ENCODE results near the gene IFIT3.
A peak's percentile ranks its signal among the peaks of the same experiment; 100 is the strongest.
"Not testable (repeated sequence)": the region's sequence is repeated elsewhere in the genome, so short reads cannot be mapped to it uniquely, and the experiment has no call there.

The IFIT3 gene

GRCh38 chr10:89304026-89304425 is 23.8 kb upstream of the IFIT3 start:
- peak; percentile 44 for DNase-seq (ENCODE audit: low spot score)

DNA sequence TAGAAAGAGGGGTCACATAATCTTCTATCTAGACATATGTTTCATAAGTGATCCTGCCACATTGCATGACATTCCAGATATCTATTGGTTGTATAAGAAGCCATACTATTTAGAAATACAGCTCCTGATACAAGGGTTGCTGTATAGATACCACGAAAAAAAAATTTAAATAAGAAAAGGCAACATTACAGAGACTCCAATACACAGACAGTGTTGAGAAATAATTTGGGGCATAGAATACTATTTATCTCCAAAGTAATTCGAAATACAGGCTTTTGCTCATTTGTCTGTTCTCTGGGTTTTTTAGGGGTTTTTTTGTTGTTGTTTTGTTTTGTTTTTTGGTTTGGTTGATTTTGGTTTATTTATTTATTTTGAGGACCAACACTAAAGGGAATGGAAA is 23.4 kb upstream of the IFIT3 start:
- DNase-seq (ENCODE audit: low spot score): no peak

- DNase-seq (ENCODE audit: low spot score): no peak
Measured at GRCh38 chr10:89304925-89305324, 22.9 kb upstream of the IFIT3 start.

DNA sequence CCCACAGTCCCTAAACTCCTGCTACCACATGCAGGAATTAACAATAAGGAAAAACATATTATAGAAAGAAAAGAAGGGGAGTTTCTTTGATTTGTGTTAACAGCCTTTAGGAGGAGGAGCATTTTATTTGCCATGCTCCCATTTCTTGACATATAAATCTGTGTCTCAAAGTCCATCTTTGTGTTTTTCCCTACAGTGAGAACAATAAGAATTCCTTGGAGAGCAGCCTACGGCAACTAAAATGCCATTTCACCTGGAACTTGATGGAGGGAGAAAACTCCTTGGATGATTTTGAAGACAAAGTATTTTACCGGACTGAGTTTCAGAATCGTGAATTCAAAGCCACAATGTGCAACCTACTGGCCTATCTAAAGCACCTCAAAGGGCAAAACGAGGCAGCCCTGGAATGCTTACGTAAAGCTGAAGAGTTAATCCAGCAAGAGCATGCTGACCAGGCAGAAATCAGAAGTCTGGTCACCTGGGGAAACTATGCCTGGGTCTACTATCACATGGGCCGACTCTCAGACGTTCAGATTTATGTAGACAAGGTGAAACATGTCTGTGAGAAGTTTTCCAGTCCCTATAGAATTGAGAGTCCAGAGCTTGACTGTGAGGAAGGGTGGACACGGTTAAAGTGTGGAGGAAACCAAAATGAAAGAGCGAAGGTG is 21.9 kb upstream of the IFIT3 start:
- no peak for DNase-seq (ENCODE audit: low spot score)

DNA sequence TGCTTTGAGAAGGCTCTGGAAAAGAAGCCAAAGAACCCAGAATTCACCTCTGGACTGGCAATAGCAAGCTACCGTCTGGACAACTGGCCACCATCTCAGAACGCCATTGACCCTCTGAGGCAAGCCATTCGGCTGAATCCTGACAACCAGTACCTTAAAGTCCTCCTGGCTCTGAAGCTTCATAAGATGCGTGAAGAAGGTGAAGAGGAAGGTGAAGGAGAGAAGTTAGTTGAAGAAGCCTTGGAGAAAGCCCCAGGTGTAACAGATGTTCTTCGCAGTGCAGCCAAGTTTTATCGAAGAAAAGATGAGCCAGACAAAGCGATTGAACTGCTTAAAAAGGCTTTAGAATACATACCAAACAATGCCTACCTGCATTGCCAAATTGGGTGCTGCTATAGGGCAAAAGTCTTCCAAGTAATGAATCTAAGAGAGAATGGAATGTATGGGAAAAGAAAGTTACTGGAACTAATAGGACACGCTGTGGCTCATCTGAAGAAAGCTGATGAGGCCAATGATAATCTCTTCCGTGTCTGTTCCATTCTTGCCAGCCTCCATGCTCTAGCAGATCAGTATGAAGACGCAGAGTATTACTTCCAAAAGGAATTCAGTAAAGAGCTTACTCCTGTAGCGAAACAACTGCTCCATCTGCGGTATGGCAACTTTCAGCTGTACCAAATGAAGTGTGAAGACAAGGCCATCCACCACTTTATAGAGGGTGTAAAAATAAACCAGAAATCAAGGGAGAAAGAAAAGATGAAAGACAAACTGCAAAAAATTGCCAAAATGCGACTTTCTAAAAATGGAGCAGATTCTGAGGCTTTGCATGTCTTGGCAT is 21.1 kb upstream of the IFIT3 start:
- DNase-seq (ENCODE audit: low spot score): no peak

DNA sequence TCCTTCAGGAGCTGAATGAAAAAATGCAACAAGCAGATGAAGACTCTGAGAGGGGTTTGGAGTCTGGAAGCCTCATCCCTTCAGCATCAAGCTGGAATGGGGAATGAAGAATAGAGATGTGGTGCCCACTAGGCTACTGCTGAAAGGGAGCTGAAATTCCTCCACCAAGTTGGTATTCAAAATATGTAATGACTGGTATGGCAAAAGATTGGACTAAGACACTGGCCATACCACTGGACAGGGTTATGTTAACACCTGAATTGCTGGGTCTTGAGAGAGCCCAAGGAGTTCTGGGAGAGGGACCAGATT is 20.6 kb upstream of the IFIT3 start:
- DNase-seq (ENCODE audit: low spot score): no peak

GRCh38 chr10:89308266-89308665 is 19.5 kb upstream of the IFIT3 start:
- no peak for DNase-seq (ENCODE audit: low spot score)

DNA sequence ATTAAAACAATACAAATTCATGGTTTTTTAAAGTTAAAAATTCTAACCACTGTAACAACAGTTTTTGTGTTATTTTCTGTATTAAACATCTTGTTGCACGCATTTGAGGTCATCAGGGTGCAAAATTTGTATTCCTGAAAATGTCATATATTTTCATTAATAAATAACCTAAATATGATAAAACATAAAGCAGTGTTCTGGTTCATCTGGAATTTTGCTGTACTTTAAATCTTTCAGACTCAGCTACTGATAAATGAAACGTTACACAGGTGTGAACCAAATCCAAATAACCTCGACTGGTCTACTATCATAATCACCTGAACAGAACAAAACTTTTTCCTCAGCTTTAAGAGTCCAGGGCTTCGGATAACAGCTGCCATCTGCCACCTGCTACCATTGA is 19.1 kb upstream of the IFIT3 start:
- DNase-seq (ENCODE audit: low spot score): no peak

DNA sequence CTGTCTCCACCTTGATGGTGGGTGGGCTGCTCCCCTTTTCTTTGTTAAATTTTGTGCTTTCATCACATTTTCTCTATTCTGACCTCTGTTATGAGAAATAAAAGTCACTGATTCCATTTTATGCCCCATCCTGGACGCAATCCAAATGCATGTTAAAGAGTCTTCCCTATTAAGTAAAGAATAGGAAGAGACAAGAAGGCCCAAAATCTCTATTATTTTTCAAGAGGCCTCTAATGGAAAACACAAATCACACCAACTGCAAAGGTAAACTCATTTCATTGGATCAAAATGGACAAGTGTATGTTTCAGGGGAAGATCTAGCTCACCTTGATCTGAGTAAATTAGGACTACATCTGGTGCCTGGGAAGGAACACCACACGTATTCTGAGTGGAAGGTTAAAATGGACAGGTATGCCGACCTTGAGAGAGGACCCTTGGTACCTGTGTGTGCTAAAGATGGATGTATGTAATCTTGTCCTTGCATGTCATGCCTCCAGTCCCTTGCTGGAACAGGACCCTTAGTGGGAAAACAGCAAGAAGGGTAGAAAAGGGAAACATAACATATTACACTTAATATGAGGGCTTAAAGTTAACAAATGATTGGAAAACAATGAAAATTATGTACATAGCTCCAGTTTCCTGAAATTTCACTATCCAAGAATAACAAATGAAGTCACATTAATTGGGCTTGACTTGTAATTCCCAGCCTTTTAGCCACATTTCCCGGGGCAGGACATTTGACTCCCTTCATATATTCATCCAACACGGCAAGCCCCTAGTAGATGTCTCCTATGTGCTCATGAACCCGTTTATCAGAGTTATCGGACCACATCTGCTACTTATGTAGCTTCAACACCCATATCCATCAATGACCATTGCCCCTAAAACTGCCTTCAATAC is 18.4 kb upstream of the IFIT3 start:
- no peak for DNase-seq (ENCODE audit: low spot score)

- DNase-seq (ENCODE audit: low spot score): no peak
Measured at GRCh38 chr10:89310056-89310893, 17.5 kb upstream of the IFIT3 start.

- no peak for DNase-seq (ENCODE audit: low spot score)
Measured at GRCh38 chr10:89312973-89313372, 14.8 kb upstream of the IFIT3 start.

- DNase-seq (ENCODE audit: low spot score): peak; percentile 98
Measured at GRCh38 chr10:89314676-89315075, 13.1 kb upstream of the IFIT3 start.

GRCh38 chr10:89318047-89318446 is 9.8 kb upstream of the IFIT3 start:
- DNase-seq (ENCODE audit: low spot score): not testable (repeated sequence)

GRCh38 chr10:89325081-89325480 is 2.7 kb upstream of the IFIT3 start:
- DNase-seq (ENCODE audit: low spot score): not testable (repeated sequence)

GRCh38 chr10:89325856-89326255 is 1.9 kb upstream of the IFIT3 start:
- not testable (repeated sequence) for DNase-seq (ENCODE audit: low spot score)

DNA sequence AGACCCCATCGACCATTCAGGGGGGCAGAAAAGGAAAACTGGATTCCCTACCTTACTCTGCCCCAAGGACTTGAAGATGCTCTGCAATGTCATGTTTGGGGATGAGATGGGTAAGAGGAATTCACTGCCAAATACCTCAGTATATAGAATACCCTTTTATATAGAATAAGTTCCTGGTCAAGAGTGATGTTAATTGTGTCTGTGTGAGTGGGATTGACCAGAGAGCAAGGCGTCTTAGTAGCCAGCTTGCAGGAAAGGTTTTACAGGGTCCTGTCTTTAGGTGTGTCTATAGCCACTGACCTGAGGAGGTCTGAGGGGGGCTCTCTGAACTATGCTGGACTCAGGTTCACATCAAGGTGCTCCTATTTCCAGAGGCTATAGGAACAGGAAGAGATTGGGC is 1.4 kb downstream of the IFIT3 start:
- no peak for DNase-seq (ENCODE audit: low spot score)

- not testable (repeated sequence) for DNase-seq (ENCODE audit: low spot score)
Measured at GRCh38 chr10:89330014-89330413, 2.2 kb downstream of the IFIT3 start.

DNA sequence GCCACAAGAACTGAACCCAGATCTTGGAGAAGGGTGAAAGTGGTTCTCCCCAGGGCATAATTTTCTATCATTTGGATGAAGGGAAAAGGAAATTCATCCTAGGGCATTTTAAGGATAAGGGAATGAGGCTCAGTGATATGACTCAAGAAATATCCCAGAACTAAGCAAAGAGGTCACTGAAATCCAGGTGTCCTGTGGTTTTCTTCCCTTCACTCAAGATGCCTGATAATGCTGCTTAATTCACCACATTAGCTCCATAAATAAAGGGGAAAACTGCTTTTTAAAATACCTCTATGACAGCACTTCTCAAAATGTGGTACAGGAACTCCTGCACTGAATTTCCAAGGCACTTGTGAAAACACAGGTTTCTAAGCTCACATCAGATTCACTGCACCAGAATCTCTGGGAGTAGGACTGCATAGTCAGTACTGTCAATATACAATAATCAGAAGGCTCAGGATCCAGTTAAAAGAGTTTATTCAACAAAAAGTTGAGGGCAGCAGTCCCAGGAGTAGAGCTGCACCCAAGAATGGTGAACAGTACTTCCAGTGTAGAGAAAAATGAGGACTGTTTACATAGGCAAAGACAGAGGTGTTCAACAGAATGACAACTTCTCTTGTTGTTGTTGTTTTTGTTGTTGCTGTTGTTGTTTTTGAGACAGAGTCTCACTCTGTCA is 2.9 kb downstream of the IFIT3 start:
- peak; percentile 56 for DNase-seq (ENCODE audit: low spot score)

DNA sequence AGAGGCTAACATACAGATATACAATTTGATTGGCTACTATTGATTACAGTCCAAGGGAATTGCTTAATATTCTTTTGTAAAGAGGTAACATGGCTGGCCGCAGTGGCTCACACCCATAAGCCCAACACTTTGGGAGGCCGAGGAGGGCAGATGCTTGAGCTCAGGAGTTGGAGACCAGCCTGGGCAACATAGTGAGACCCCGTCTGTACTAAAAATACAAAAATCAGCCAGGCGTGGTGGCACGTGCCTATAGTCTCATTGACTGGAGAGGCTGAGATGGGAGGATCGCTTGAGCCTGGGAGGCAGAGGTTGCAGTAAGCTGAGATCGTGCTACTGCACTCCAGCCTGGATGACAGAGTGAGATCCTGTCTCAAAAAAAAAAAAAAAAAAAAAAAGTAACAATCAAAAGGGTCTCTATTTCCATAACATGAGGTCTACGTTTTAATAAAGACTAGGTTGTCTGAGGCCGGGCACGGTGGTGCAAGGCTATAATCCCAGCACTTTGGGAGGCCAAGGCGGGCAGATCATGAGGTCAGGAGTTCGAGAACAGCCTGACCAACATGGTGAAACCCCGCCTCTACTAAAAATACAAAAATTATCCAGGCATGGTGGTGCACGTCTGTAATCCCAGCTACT is 3.8 kb downstream of the IFIT3 start:
- not testable (repeated sequence) for DNase-seq (ENCODE audit: low spot score)

GRCh38 chr10:89332123-89332633 is 4.4 kb downstream of the IFIT3 start:
- DNase-seq (ENCODE audit: low spot score): peak; percentile 87
